Measurements from ENCODE around the gene ATP5F1E.

The ATP5F1E gene

GRCh38 chr20:59006167-59006863, 25.8 kb downstream of the ATP5F1E start:
- no peak for DNase-seq (ENCODE audit: low read depth, low spot score)

- DNase-seq (ENCODE audit: low read depth, low spot score): no peak
These were observed 26.5 kb downstream of the ATP5F1E start for GRCh38 chr20:59005523-59006166.

- DNase-seq (ENCODE audit: low read depth, low spot score): no peak
These were observed 27.2 kb downstream of the ATP5F1E start for GRCh38 chr20:59004763-59005522.

DNA sequence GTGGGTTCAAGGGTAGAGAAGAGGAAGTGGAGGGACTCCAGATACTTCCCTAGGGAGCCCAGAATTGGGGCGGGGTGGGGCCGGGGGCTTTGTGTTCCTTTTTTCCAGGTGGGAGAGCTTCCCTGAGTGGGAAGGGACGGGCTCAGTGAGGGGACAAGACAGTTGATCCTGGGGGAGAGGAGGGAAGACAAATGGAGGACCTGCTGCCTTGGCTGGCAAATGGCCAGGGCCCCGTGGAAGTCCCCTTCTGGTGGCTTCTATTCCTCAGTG, 27.7 kb downstream of the ATP5F1E start:
- no peak for DNase-seq (ENCODE audit: low read depth, low spot score)

GRCh38 chr20:59003836-59004492, 28.2 kb downstream of the ATP5F1E start:
- DNase-seq (ENCODE audit: low read depth, low spot score): no peak

- DNase-seq (ENCODE audit: low read depth, low spot score): no peak
These were observed 29.2 kb downstream of the ATP5F1E start for GRCh38 chr20:59002874-59003399.

DNA sequence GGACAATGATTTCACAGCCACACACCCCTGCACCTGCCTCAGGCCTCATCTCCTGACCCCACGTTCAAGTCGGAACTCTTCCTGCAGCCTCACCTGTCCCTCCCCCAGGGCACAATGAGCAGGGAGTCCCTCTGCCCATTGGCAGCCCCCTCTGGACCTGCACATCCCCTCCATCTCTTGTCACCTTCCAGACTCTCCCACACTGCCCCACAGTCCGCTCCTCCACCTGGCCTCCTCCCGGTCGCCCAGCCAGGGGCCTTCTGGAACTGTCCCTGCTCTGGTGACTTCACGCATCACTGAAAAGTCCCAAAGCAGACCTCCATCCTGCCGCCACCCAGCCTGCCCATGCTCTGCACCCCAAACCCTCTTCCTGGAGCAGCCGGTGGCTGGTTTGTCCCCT, 29.7 kb downstream of the ATP5F1E start:
- no peak for DNase-seq (ENCODE audit: low read depth, low spot score)

DNA sequence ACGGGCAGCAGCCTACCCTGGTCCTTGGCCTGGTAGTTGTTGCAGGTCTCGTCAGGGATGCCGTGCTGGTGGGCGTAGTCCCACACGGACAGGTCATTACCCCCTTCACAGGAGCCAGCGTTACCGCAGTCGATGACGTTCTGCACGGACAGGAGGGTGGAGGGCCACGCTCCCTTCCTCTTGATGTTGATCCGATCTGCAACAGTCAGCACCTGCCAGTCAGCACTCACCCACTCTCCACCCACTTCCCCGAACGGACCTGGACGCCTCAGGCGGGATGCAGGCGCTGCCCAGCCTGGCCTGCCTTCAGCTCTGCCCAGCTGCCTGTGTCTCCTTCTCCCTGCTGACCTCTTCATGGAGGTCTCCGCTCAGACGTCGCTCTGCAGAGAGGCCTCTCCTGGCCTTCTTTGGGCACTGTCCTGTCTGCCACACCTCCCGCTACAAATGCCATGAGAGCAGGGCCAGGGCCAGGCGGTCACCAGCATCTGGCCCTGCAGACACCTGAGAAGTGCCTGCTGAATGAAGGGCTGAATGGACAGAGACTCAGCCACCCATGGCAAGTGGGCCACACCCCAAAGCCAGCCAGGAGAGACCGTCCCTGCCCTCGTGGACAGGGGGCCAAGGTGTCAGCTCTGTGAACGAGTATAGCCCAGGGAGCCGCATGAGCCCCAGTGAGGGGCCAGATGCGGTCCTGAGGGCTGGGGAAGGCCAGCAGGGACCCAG, 30.5 kb downstream of the ATP5F1E start:
- no peak for DNase-seq (ENCODE audit: low read depth, low spot score)

- DNase-seq (ENCODE audit: low read depth, low spot score): no peak
These were observed 31.1 kb downstream of the ATP5F1E start for GRCh38 chr20:59001068-59001448.

DNA sequence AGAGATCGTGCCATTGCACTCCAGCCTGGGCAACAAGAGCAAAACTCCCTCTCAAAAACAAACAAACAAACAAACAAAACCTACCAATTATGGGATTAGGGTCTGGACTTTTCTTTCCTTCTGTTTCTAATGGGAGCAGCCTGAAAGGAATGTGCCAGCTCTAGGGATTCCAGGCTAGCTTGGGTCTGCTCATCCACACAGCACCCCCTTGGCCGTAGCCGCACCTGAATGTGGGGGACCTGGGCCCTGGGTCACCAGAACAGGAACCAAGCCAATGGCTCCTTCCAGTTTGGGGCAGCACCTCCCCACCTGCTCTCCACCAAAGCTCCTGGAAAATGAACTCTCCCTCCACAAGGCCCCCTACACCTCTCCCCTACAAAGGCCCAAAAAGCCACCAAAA, 31.8 kb downstream of the ATP5F1E start:
- DNase-seq (ENCODE audit: low read depth, low spot score): no peak

DNA sequence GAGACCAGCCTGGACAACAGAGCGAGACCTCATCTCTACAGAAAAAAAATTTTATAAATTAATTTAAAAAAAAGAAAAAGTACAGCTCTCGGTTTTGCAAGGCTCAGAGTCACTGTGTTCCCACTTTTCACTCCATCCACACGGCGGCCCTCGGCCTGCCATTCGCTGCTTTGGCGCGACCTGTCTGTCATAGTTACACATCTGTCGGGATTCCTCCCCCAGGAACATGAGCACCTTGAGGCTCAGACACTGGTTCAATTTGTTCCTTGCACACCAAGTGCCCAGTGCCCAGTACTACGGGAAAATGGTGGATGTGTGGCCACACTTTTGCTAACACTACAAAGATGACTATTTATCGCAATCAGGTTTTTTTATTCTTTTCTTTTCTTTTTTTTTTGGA, 33.5 kb downstream of the ATP5F1E start:
- no peak for DNase-seq (ENCODE audit: low read depth, low spot score)

- DNase-seq (ENCODE audit: low read depth, low spot score): no peak
These were observed 34.9 kb downstream of the ATP5F1E start for GRCh38 chr20:58997141-58997770.

DNA sequence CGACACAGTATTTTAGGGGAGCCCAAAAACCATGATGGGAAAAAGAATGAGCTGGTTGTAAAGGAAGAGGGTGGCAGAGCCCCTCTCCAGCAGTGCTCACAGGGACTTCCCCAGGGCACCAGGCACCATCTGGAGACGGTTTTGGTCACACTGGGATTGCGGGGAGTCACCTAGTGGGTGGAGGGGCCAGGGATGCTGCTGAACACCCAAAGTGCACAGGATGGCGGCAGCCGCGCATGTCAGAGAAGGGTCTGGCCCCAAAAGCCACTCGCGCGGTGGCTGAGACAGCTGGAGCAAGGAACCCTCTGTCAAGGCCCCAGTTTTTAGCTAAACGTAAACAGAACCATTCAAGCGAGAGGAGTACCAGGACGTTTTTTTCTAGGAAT, 35.9 kb downstream of the ATP5F1E start:
- no peak for DNase-seq (ENCODE audit: low read depth, low spot score)

- DNase-seq (ENCODE audit: low read depth, low spot score): no peak
These were observed 36.5 kb downstream of the ATP5F1E start for GRCh38 chr20:58995461-58996225.

- DNase-seq (ENCODE audit: low read depth, low spot score): no peak
These were observed 37.6 kb downstream of the ATP5F1E start for GRCh38 chr20:58994390-58995159.

GRCh38 chr20:58993332-58994248, 38.5 kb downstream of the ATP5F1E start:
- no peak for DNase-seq (ENCODE audit: low read depth, low spot score)

DNA sequence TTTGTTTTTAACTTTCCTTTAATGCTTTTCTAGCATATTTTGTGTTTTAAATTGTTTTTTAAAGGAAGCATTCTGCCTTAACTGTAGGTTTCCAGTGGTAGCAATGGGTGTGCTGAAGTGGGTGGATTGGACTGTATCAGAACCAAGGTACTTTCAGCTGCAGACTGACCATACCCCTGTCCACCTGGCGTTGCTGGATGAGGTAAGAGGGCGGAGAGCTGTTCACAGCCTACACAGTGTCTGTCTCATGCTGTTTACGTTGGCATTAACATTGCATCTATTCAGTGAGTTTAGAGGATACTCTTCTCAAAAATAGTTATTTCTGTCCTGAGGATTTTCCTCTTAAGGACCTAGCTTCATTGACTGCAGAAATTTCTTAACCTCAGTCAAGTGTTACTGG, 39.2 kb downstream of the ATP5F1E start:
- DNase-seq (ENCODE audit: low read depth, low spot score): no peak

DNA sequence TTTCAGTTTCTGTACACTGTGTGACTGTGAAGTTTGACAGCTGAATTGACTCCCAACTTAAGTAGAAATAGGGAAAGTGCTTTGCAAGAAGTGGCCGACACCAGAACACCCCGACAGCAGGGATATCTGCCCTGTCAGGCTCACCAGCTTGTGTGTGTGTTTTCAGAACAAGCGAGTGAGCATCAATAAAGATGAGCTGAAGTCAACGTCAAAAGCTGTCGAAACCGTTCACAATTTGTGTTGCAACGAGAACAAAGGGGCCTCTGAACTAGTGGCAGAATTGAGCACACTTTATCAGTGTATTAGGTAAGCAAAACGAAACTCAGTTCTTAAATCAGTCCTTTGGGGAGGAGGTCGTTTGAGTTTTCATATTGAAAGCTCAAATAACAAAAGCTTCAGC, 40.4 kb downstream of the ATP5F1E start:
- DNase-seq (ENCODE audit: low read depth, low spot score): no peak
